Pulmonary artery endothelial cell (primary cell): ENCODE results near the gene USF3. TPM values are rescaled to one million over a fixed set of nuclear protein-coding genes. Genes with fewer than 3 reads are reported as not detected.

ENCODE experiments used
- DNase-seq: peaks from one replicate; pipeline ENCODE4 v3.0.0-alpha.2; 2011; ENCODE audit warnings: low read depth, low spot score
- total RNA-seq: library from RNA; depleted of rRNA; stranded (reverse); fragments of >200 nt; gene quantifications from 2 replicates; pipeline ENCODE4 v1.2.3, GENCODE V29; 2014

USF3 gene
- total RNA-seq, 1 donor from 2014 or later, result 4.6 TPM

- no peak for DNase-seq
These were observed 2.5 kb upstream of the USF3 start for GRCh38 chr3:113698956-113699355.

- no peak for DNase-seq
These were observed 1.8 kb upstream of the USF3 start for GRCh38 chr3:113698213-113698742.

GRCh38 chr3:113697500-113698090, 1.2 kb upstream of the USF3 start:
- no peak for DNase-seq

GRCh38 chr3:113696658-113697499, 437 bp upstream of the USF3 start:
- DNase-seq, result peak; percentile 95

DNA sequence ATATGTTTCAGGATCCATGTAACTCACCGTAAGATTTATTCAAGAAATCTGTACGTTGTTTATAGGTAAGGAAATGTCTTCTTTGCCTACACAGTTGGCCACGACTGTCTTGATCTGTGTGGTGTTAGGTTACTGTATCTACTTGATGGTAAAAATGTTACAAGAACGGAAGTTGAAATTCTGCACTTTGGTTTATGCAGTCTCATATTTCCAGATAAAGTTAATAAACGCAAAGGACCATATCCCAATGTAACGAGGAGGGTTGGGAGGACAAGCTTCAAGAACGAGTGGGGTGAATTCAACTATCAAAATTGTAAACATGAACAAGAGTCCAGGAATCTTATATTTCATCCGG, 1.0 kb downstream of the USF3 start:
- no peak for DNase-seq

DNA sequence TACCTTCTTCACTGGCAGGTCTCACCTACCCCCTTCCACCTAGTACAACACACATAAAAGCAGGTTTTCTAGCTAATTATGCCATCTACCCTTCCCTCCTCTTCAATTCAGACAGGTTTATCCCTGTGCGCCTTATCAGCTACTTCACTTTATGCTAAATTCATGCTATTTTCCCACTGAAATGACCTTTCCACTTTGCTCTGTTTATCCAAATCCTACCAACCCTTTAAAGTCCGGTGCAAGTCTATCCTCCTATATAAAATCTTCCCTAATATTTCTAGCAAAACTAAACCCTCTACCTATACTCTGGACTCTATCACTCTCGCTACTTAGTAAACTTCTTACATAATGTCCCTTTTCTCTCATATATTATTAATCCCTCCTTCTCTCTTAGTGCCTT, 6.0 kb downstream of the USF3 start:
- no peak for DNase-seq

- no peak for DNase-seq
These were observed 10.3 kb downstream of the USF3 start for GRCh38 chr3:113685956-113686721.

GRCh38 chr3:113685124-113685523, 11.3 kb downstream of the USF3 start:
- DNase-seq, result no peak

DNA sequence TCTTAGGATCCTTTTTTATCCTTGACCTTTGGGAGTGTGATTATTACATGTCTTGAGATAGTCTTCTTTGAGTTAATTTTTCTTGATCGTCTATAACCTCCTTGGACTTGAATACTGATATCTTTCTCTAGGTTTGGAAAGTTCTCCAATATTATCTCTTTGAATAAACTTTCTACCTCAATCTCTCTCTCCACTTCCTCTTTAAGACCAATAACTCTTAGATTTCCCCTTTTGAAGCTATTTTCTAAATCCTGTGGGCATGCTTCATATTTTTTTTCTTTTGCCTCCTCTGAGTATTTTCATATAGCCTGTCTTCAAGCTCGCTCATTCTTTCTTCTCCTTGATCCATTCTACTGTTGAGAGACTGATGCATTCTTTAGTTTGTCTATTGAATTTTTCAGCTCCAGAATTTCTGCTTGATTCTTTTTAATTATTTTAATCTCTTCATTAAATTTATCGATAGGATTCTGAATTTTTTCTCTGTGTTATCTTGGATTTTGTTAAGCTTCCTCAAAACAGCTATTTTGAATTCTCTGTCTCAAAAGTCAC, 12.1 kb downstream of the USF3 start:
- DNase-seq, result no peak

DNA sequence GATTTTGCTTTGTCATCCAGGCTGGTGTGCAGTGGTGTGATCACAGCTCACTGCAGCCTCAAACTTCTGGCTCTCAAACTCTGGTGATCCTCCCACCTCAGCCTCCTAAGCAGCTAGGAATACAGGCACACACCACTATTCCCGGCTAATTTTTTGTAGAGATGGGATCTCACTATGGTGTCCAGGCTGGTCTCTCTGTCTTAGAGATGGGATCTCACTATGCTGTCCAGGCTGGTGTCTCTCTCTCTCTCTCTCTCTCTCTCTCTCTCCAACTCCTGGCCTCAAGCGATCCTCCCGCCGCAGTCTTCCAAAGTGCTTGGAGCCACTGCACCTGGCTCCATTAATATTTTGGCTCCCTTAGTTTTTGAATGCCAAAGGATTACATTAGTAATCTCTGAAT, 17.7 kb downstream of the USF3 start:
- DNase-seq, result no peak

DNA sequence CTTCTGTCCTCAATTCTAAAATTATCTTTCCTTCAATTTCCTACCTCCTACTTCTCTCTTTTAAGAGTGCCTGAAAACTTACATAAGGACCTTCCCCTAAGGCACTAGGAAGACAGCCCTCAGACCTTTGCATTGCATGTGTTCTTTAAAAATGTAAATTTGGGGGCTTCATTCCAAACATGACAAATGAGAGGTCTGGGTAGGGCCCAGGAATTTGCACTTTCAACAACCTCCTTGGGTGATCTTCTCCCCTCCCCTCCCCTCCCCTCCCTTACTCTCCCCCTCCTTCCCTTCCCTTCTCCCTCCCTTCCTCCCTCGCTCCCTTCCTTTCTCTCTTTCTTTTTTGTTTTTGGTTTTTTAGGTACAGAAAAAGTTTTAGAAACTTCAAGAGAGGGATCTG, 18.7 kb downstream of the USF3 start:
- no peak for DNase-seq

DNA sequence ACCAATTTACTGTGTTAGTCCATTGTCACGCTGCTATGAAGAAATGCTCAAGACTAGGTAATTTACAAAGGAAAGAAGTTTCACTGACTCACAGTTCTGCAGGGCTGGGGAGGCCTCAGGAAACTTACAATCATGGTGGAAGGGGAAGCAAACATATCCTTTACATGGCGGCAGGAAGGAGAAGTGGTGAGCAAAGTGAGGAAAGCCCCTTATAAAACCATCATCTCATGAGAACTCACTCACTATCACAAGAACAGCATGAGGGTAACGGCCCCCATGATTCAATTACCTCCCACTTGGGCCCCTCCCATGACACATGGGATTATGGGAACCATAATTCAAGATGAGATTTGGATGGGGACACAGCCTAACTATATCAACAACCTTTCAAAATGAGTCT, 20.2 kb downstream of the USF3 start:
- DNase-seq, result no peak

DNA sequence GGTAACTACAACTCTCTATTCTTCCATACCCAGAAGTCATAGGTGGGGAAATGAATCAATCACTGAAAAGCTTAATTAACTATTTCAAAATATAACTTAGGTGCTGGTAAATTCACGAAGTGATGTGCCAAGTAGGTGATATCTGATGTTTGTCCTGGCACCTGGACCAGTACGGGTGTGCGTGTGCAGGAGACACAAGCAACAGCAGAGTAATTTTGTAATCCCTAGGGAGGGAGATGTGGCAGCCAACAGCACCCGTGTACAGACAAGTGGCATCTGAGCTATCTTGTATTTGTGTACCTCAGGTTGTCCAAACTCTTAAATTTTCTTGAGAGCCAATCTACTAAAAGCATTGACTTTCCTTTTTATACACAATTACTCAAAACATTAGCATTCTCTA, 22.8 kb downstream of the USF3 start:
- no peak for DNase-seq

DNA sequence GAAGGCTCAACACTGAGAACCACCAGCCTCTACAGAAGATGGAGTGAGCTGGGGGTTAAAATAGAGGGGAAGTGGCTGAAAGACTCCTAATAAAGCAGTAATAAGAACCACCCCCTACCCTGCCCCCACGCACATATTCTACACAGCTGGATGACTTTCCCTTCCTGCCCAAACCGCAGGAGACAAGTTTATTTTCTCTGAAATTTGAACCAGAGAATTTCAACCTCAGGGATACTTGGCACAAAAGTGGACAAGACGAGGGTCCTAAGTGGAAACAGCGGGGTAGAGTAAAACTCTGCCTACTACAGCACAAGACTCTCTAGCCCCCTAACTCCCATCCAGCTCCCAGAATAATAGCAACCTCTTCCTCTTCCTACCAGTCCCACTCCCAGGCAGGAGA, 28.4 kb downstream of the USF3 start:
- DNase-seq, result no peak

GRCh38 chr3:113664523-113665094, 31.8 kb downstream of the USF3 start:
- DNase-seq, result no peak

GRCh38 chr3:113663761-113664160, 32.7 kb downstream of the USF3 start:
- no peak for DNase-seq

- DNase-seq, result no peak
These were observed 33.1 kb downstream of the USF3 start for GRCh38 chr3:113663324-113663750.

- DNase-seq, result no peak
These were observed 33.6 kb downstream of the USF3 start for GRCh38 chr3:113662824-113663223.

- DNase-seq, result no peak
These were observed 35.5 kb downstream of the USF3 start for GRCh38 chr3:113660896-113661295.

GRCh38 chr3:113660458-113660857, 36.0 kb downstream of the USF3 start:
- no peak for DNase-seq

DNA sequence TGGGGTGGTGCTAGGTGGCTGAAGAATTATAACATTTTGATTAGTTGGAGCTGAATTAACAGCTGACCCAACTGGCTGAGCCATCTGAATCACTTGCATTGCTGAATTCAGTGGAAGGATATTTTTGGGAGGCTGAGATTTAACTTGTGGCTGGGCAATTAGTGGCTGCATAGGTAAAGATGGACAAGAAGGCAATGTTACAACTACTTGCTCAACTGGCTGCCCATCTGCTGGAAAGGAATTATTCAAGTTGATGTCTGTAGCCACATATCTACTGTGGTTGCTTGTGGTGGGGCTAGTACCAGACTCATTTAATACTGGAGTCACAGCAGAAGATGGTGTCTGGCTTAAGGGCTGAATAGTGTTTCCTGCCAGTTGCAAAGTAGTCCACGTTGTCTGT, 36.4 kb downstream of the USF3 start:
- DNase-seq, result no peak
